ENCODE measurements around the gene FANCB. TPM values are rescaled to one million over a fixed set of nuclear protein-coding genes. Genes with fewer than 3 reads are reported as not detected.

Gene FANCB
- polyA plus RNA-seq (ENCODE audit: insufficient read length), result 5.5 TPM
- long read RNA-seq, donor 1, result 0 reads
- long read RNA-seq, donor 2, result 0 reads
- long read RNA-seq, donor 3, partial matches to known transcripts, result 0 of 1 reads
- long read RNA-seq, donor 3, other reads (novel, unspliced or antisense), result 0 of 1 reads
- long read RNA-seq, donor 4, result 0 reads
- long read RNA-seq, donor 5, partial matches to known transcripts, result 0 of 2 reads
- long read RNA-seq, donor 5, other reads (novel, unspliced or antisense), result 0 of 2 reads
- long read RNA-seq, donor 6, result 0 reads
- long read RNA-seq, donor 7, result 0 reads
- long read RNA-seq, donor 8, result 0 reads

DNA sequence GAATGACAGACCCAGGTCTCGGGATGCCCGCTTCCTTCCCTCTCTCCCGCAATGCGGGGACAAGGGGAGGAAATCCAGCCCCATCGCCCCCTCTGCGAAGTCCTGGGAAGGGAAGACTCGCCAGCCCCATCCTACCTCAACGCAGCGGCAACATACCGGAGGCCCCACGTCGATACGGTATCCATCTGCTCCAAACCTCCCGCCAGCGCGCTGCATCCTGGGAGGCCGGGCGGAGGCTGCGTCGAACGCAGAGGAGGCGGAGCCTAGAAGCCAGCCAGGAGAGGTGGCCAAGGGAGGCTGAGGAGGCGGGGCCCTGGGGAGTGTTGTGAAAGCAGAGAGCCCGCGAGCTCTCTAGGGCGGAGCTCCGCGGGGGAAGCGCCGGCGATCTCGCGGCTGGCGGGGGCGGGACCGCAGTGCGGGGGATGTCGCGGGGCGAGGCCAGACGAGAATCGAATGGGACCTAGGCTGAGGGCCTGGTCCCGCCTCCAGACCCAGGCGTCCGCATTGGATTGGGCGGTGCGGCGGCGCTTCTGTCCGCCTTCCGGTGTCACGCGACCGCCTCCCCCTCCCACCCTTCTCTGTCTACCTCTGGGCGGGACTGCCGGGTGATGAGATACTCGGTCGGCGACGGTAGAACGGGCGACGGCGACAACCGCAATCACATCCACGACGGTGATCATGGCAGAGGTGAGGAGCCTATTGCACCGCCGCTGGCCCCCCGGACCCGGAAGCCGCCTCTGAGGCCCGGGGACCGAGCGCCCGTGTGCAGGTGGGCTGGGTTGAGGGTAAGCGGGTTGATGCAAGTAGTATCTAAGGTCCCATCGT is at the start of gene FANCB, which contains the start of gene MOSPD2:
Gene FANCB, minus strand, starts transcription at position 219 of the 825 bp plus-strand sequence. CDS start 7,559 bp downstream, outside the sequence.
Gene MOSPD2, plus strand, starts transcription at position 571 of the 825 bp plus-strand sequence. Its CDS starts 108 bp downstream, at position 679.
- DNase-seq, result peak; percentile 90

- no peak for DNase-seq
These were observed 49.6 kb upstream of the FANCB start for GRCh38 chrX:14922437-14922836.

DNA sequence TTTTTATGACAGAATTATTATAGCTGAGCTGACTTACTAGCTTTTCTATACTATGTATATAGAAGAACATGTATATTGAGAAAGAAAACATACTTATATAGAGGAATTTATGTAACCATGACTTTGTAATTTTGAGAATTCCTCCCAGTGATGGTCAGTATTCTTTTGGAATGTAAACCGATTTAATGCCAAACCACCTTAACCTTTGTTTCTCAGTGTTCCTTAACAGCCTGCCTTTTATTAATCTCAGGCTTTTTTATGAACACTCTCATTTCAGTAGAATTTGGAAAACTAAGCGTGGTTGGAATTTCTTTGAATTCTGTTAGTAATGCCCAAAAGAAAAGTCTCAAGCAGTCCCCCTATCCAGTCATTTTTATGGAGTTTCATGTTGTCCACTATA is 47.3 kb upstream of the FANCB start:
- no peak for DNase-seq

DNA sequence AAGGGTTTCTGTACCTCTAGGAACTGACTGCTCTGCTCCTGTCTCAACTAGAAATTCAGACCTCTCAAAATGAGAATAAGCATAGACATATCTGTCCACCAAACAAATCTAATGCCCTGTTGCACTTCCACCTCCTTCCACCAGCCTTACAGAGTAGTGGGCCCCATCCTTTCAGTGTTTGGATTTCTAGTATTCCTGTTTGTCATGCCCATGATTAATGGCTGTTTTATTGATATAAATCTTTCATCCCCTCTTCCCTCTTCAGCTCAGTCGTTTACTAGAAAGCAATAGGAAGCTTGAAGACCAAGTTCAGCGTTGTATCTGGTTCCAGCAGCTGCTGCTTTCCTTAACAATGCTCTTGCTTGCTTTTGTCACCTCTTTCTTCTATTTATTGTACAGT is 46.5 kb upstream of the FANCB start:
- DNase-seq, result no peak

GRCh38 chrX:14916017-14916674 is 43.3 kb upstream of the FANCB start:
- no peak for DNase-seq

GRCh38 chrX:14915596-14915995 is 42.7 kb upstream of the FANCB start:
- DNase-seq, result no peak

DNA sequence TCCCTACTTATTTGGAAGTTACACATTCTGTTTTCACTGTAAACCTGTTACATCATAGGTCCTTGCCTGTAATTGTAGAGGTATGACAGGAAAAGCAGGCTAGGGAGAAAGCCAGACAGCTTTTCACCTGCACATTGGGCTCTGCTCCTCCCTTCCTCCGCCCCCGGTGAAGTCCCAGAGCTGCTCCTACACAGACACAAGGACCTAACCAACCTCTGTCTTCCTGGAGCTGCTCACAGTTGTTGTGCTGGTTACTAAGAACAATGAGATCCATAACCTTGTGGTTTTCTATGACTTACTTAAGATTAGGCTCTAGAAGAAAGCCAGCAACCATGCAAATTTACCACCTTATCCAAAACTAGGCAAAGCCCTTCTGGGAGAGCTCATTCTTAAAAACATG is 40.4 kb upstream of the FANCB start:
- no peak for DNase-seq

DNA sequence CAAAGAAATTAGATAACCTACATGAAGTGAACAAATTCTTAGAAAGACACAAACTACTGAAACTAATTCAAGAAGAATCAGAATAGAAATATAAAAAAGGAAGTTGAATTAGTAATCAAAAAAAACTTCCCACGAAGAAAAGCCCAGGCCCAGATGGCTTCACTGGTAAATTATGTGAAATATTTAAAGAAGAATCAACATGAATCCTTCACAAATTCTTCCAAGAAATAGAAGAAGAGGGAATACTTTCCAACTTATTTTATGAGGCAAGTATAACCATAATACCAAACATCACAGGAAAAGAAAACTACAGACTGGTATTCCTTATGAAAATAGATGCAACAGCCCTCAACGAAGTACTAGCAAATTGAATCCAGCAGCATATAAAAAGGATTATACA is 31.0 kb upstream of the FANCB start:
- DNase-seq, result no peak

DNA sequence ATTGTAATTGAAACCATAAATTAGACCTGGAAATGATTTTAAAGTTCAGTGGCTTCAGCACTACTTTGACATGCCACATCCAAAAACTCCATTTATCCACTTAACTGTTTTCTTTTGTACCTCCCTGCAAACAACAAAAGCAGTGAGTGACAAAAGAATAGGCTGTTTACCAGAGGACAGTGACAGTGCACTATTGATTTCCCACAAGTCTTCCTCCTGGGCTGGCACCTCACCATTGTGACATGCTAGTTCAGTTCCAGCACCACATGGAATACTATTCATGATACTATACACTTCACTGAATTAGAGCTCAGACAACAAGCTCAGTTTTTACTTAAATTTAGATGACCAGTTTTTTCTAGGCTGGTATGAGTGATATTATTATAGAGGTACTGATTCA is 29.7 kb upstream of the FANCB start:
- DNase-seq, result no peak

GRCh38 chrX:14899607-14900006 is 26.7 kb upstream of the FANCB start:
- DNase-seq, result no peak

- no peak for DNase-seq
These were observed 24.2 kb upstream of the FANCB start for GRCh38 chrX:14897042-14897441.

DNA sequence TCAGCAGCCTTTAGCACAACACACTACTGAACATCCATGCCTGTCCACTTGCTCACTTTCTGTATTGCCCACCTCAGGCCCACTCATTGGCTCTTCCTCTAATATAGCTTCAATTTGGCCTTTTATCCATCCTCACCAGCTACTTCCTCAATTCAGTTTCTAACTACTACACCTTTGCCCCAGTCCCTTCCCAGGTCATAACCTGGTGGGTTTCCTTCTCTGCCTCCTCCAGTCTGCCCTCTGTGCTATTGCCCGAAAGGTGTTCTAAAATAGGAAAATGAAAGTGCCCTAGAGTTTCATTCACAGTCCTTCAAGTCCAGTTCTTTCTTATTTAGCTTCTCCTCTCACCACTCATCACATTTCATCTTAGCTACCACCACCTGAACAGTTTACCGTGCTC is 23.4 kb upstream of the FANCB start:
- no peak for DNase-seq

- DNase-seq, result no peak
These were observed 13.4 kb upstream of the FANCB start for GRCh38 chrX:14886252-14886651.

DNA sequence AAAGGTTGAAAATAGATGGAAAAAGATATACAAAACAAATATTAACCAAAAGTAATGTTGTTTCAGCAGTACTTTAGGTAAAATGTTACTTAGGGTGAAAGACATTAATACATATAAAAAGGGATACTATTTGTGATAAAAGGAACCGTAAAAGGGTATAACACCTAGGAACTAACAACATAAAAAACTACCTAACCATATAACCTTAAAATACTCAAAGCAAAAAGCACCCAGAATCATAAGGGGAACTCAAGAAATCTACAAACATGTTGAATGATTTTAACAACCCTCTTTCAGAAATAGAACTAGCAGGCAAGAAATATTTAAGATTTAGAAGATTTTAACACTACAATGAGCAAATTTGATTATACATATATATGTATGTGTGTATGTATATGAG is 11.8 kb upstream of the FANCB start:
- DNase-seq, result no peak

- DNase-seq, result no peak
These were observed 11.0 kb upstream of the FANCB start for GRCh38 chrX:14883826-14884225.

GRCh38 chrX:14875624-14876023 is 2.8 kb upstream of the FANCB start:
- DNase-seq, result no peak

DNA sequence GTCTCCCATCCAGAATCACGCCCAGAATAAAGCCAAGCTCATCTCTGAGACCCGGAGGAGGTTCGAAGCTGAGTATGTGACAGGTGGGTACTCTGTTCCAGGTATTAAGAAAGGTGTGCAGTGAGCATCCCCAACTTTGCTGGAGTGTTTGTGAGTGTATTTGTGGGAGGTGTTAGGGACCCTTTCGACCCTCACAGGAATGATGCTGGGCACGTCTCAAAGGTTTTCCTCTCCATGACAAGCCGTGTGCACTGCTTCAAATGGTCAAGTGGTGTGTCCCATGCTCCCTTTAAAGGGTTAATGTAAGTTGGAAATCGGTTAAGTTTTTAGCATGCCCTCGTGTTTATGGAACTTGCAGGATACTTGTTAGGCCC is 794 bp upstream of the FANCB start:
- peak; percentile 1 for DNase-seq

DNA sequence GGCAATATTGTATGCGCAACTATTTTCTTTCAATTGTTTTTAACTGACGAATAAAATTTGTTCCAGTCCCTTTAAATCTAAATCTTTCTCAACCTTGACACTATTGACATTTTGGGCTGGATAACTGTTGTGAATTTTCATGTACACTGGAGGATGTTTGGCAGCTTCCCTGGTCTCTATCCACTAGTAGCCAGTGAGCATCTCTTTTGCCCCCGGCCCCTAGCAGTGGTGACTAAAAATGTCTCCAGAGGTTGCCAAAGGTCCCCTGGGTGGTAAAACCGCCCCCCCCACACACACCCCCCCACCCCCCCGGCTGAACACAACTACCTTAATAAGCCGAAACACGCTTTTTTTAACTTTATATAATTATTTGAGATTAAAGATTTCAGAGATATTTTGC is 514 bp downstream of the FANCB start:
- DNase-seq, result no peak

DNA sequence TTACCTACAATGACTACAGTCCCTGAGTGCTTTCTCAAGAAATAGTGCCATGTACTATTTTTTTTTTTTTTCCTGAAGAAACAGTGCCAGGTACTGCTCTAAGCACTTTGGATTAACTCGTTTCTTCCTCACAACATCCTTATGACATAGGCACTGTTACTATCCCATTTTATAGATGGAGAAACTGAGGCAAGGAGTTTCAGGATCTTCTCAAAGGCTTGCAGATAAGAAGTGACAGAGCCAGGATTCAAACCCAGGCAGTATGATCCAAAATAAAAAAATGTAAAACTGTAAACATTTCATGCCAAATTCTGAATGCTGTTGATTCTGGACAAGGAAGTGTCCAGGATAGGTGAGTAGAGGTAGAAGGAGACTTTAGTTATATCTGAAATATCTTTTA is 1.1 kb downstream of the FANCB start:
- DNase-seq, result no peak

DNA sequence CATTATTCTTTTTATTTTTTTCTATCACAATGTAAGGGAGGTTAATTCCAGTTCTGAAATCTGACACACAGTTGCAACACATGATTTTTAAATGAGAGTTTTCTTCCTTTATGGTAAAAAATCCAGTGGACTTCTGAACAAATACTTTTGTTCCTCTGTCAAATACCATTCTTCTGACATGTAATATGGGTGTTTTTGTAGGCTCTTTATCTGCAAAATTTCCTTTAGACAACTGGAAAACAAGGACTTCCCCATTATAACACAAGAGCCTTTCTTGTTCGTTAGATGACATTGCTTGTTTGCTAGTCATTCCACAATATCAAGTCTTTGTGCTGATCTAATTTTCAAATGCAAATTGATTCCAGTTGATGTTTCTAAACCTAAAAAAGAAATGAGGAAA is 7.7 kb downstream of the FANCB start:
- no peak for DNase-seq

DNA sequence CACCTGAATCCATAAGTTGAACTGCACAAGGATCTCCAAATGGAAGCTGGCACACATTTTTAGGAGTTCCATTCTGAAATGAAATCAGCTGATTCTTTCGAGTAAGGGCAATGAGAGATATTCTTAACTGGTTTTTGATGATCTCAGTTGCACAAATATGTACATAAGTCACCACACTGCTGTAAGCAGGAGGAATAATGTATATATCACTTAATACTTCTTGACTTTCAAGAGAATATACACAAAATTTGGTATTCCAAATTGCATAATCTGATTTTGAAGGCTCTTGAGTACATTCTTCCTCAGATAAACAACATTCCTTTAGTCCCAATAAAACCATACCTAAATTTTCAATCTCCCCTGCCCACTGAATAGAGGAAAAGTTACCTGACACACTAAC is 8.2 kb downstream of the FANCB start:
- DNase-seq, result no peak

DNA sequence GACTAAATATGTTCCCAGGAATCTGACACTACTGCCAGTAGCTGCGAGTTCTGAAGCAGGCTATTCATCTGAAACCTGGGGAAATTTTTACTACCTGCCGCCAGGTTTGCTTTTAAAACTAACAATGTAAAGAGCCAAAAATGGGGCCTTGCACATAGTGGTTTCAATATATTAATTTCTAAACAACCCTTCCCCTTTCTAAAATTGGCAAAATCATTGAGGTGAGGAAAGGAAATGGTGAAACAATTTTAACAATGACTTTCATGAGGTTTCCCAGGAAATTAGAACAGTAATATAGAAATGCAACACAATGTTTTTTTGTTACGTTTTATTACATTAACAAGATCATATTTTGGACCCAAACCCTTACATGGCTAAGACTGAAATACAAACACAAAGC is 21.3 kb downstream of the FANCB start:
- no peak for DNase-seq

- no peak for DNase-seq
These were observed 29.2 kb downstream of the FANCB start for GRCh38 chrX:14843666-14844065.

All from left kidney (tissue), 8 donors.